SU-DHL-6 (cell line): Measurements from ENCODE around the gene FOXD3.

ENCODE experiments used
- CTCF ChIP-seq: fragments of 200-600 bp; sonication (generic); IDR thresholded peaks from one replicate; pipeline ENCODE4 v1.5.1; 2017; ENCODE audit warnings: antibody characterized with exemption, mild to moderate bottlenecking, low read length, moderate library complexity; ENCODE audit not compliant: insufficient read depth, poor library complexity, severe bottlenecking
- EZH2phosphoT487 ChIP-seq: fragments of 200-600 bp; sonication (generic), shearing (Covaris generic); conservative IDR thresholded peaks from 2 replicates; pipeline ENCODE4 v1.6.1; 2018; ENCODE audit warnings: mild to moderate bottlenecking, antibody characterized with exemption, low read length, moderate library complexity, mixed read lengths

GRCh38 chr1:63277195-63278192 lies 44.9 kb upstream of the FOXD3 start:
- no peak for TF ChIP-seq CTCF
- TF ChIP-seq EZH2phosphoT487: no peak
